Ectodermal cell (in vitro differentiated cells): ENCODE data around the gene TPM4.

Experiments used
- H3K27ac ChIP-seq: 2 replicates; pipeline ENCODE4 v1.7.0; 2013; ENCODE audit warnings: mild to moderate bottlenecking, low read depth, low read length; ENCODE audit not compliant: insufficient read depth, poor library complexity, severe bottlenecking
- H3K27me3 ChIP-seq: 2 replicates; pipeline ENCODE4 v1.7.0; 2013; ENCODE audit warnings: mild to moderate bottlenecking, low read length; ENCODE audit not compliant: insufficient read depth, control insufficient read depth, poor library complexity, severe bottlenecking
- H3K36me3 ChIP-seq: one replicate; pipeline ENCODE4 v1.7.0; 2013; ENCODE audit warnings: low read length; ENCODE audit not compliant: control insufficient read depth, insufficient read depth
- H3K4me1 ChIP-seq: one replicate; pipeline ENCODE4 v1.7.0; 2013; ENCODE audit warnings: low read length; ENCODE audit not compliant: control insufficient read depth, insufficient read depth
- H3K4me3 ChIP-seq: 2 replicates; pipeline ENCODE4 v1.7.0; 2013; ENCODE audit warnings: low read depth, low read length, control low read depth; ENCODE audit not compliant: insufficient read depth
- H3K9me3 ChIP-seq: 2 replicates; pipeline ENCODE4 v1.7.0; 2013; ENCODE audit warnings: mild to moderate bottlenecking, low read length, moderate library complexity; ENCODE audit not compliant: control insufficient read depth
- WGBS, 2 experiments: methylation state at CpG; one replicate each; pipeline ENCODE4 v1.1.7; 2013; ENCODE audit warnings: missing lambda C conversion rate in 2 of 2; 5-methylcytosine and 5-hydroxymethylcytosine counted together

Gene TPM4

GRCh38 chr19:16041299-16041990, 34.9 kb upstream of the TPM4 start:
- WGBS, 2 experiments = 18% methylated on average over 26 of the region's 26 CpGs
- Histone ChIP-seq H3K36me3 (no peaks in the 10 kb centered on the region), H3K4me1 (no peaks in the 10 kb centered on the region), H3K9me3 (no peaks in the 10 kb centered on the region), H3K4me3 (no peak overlapping the region), H3K27me3 (peaks cover 9% of the 10 kb centered on the region), H3K27ac (no peak overlapping the region)

DNA sequence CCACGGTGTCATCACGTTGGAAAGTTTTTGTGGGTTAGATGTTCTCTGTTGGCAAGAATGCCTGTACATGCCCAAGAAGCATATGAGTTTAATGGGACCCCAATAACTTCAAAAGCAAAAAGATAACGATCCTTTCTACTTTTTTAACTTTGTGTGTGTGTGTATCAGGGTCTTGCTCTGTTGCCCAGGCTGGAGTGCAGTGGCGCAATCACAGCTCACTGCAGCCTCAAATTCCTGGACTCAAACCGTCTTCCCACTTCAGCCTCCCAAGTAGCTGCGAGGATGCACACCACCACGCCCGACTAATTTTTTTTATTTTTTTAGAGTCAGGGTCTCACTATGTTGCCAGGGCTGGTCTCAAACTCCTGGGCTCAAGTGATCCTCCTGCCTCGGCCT, 34.3 kb upstream of the TPM4 start:
- Histone ChIP-seq H3K36me3 (no peaks in the 10 kb centered on the region), H3K4me1 (no peaks in the 10 kb centered on the region), H3K4me3 (no peak overlapping the region), H3K27ac (no peak overlapping the region), H3K27me3 (peaks cover 9% of the 10 kb centered on the region), H3K9me3 (no peaks in the 10 kb centered on the region)
- 70 to 74% methylated on average over 9 of the region's 9 CpGs for WGBS, 2 experiments

- no peaks in the 10 kb centered on the region for H3K9me3 ChIP-seq
- peaks cover 9% of the 10 kb centered on the region for H3K27me3 ChIP-seq
- H3K4me3 ChIP-seq = no peak overlapping the region
- H3K4me1 ChIP-seq = no peaks in the 10 kb centered on the region
- WGBS, 2 experiments = 59 to 68% methylated on average over 4 of the region's 4 CpGs
- no peaks in the 10 kb centered on the region for H3K36me3 ChIP-seq
- no peak overlapping the region for H3K27ac ChIP-seq
These were observed 33.7 kb upstream of the TPM4 start for GRCh38 chr19:16042533-16043085.

- Histone ChIP-seq H3K27me3 (peaks cover 9% of the 10 kb centered on the region), H3K4me3 (no peak overlapping the region), H3K36me3 (no peaks in the 10 kb centered on the region), H3K27ac (no peak overlapping the region), H3K4me1 (no peaks in the 10 kb centered on the region), H3K9me3 (no peaks in the 10 kb centered on the region)
- 32 to 39% methylated on average over 2 of the region's 2 CpGs for WGBS, 2 experiments
These were observed 33.0 kb upstream of the TPM4 start for GRCh38 chr19:16043156-16043757.

DNA sequence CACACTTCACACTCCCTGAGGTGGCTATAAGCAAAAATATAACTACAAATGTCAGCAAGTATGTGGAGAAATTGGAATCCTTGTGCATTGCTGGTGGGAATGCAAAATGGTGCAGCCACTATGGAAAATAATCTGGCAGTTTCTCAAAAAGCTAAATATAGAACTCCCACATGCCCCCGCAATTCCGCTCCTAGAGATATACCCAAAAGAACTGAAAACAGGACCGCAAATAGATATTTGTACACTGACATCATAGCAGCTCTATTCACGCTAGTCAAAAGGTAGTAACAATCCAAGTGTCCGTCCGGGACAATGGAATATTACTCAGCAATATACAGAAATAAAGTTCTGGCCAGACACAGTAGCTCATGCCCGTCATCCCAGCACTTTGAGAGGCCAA, 31.5 kb upstream of the TPM4 start:
- no peaks in the 10 kb centered on the region for H3K4me1 ChIP-seq
- 82 to 88% methylated on average over 7 of the region's 7 CpGs for whole genome bisulfite sequencing, 2 experiments
- no peaks in the 10 kb centered on the region for H3K36me3 ChIP-seq
- H3K27ac ChIP-seq = no peak overlapping the region
- H3K27me3 ChIP-seq = peaks cover 9% of the 10 kb centered on the region
- no peaks in the 10 kb centered on the region for H3K9me3 ChIP-seq
- no peak overlapping the region for H3K4me3 ChIP-seq

GRCh38 chr19:16045171-16045570, 31.1 kb upstream of the TPM4 start:
- no peaks in the 10 kb centered on the region for H3K9me3 ChIP-seq
- no peaks in the 10 kb centered on the region for H3K36me3 ChIP-seq
- no peaks in the 10 kb centered on the region for H3K4me1 ChIP-seq
- 81 to 92% methylated on average over 4 of the region's 4 CpGs for WGBS, 2 experiments
- no peak overlapping the region for H3K27ac ChIP-seq
- H3K4me3 ChIP-seq = no peak overlapping the region
- H3K27me3 ChIP-seq = peaks cover 9% of the 10 kb centered on the region

GRCh38 chr19:16045893-16046292, 30.4 kb upstream of the TPM4 start:
- Histone ChIP-seq H3K9me3 (no peaks in the 10 kb centered on the region), H3K27ac (no peak overlapping the region), H3K4me3 (no peak overlapping the region), H3K36me3 (no peaks in the 10 kb centered on the region), H3K4me1 (no peaks in the 10 kb centered on the region), H3K27me3 (peaks cover 9% of the 10 kb centered on the region)
- WGBS, 2 experiments = 74 to 86% methylated on average over 4 of the region's 4 CpGs

- Histone ChIP-seq H3K36me3 (no peaks in the 10 kb centered on the region), H3K4me1 (no peaks in the 10 kb centered on the region), H3K4me3 (no peak overlapping the region), H3K27me3 (no peaks in the 10 kb centered on the region), H3K27ac (no peak overlapping the region), H3K9me3 (no peaks in the 10 kb centered on the region)
- 81 to 85% methylated on average over 2 of the region's 3 CpGs for WGBS, 2 experiments
These were observed 27.7 kb upstream of the TPM4 start for GRCh38 chr19:16048583-16048982.

DNA sequence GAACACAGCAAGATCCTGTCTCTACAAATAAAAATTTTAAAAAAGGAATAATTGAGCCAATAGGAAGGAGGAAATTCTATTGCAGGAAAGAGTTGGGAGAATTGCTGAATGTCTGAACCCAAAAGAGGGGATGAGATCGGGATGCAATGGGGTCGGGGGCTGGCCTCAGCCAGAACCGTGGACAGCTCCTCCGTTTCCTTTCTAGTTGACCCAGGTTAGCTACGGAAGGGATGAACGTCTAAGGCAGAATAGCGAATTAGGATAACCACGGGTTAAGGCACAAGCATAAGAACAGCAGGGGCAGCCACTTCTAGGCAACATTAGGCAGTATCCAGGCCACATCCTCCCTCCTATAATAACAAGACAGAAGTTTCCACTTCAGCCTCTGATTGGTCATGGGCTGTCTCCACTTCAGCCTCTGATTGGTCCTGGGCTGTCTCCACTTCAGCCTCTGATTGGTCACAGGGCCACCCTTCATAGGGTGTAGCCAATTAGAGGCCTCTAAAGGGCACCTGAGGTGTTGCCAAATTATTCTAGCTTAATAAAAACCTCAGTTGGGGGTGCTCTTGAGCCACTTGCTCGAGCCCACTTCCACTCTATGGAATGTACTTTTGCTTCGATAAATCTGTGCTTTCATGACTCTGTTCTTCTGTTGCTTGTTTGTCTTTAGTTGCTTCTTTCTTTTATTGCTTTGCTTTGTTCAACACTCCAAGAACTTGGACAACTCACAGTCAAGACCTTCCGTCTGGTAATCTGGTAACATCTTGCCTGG, 24.9 kb upstream of the TPM4 start:
- Histone ChIP-seq H3K4me3 (no peak overlapping the region), H3K36me3 (no peaks in the 10 kb centered on the region), H3K27me3 (no peaks in the 10 kb centered on the region), H3K4me1 (no peaks in the 10 kb centered on the region), H3K27ac (no peak overlapping the region), H3K9me3 (no peaks in the 10 kb centered on the region)
- 56 to 58% methylated on average over 11 of the region's 11 CpGs for WGBS, 2 experiments

- Histone ChIP-seq H3K9me3 (no peaks in the 10 kb centered on the region), H3K4me1 (no peaks in the 10 kb centered on the region), H3K27me3 (no peaks in the 10 kb centered on the region), H3K27ac (no peak overlapping the region), H3K4me3 (no peak overlapping the region), H3K36me3 (no peaks in the 10 kb centered on the region)
- WGBS, 2 experiments = 84 to 88% methylated on average over 7 of the region's 7 CpGs
These were observed 23.9 kb upstream of the TPM4 start for GRCh38 chr19:16052353-16052752.
